Measurements from ENCODE around the gene ADCY3. TPM values are rescaled to one million over a fixed set of nuclear protein-coding genes. Genes with fewer than 3 reads are reported as not detected.

The ADCY3 gene
- total and polyA plus RNA-seq, 2 of the 4 experiments (the other 2 are of a cell fraction), result 17.4 to 46.1 TPM

DNA sequence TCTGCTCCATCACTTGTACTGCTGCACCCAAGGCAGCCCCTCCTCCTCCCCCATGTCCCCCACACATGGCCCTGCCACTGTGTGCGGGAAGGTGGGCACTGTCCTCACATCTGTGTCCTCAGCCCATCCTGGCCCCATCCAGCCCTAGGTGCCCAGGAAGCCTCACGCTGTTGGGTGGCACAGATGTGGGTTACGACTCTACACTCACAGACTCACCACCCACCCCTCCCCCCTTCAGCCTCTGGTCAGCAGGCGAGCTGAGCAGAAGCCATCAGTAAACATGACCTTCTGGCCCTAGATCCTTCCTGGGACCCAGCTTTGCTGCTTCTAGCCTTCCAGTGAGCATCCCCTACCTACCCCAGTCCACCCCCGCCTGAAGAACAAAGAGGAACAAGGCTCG lies 43.0 kb downstream of the ADCY3 start:
- peaks cover 4% of the 10 kb centered on the region for H4K20me1 ChIP-seq (ENCODE audit: insufficient read depth, low read length)
- H3K4ac ChIP-seq (ENCODE audit: low read depth, low read length), result no peak overlapping the region
- H3K9me3 ChIP-seq (ENCODE audit: control insufficient read depth, insufficient read depth, low read length), result no peaks in the 10 kb centered on the region
- no peak overlapping the region for H3K4me2 ChIP-seq (ENCODE audit: low read depth, low read length)
- H3K36me3 ChIP-seq (ENCODE audit: control insufficient read depth, insufficient read depth, low read length), result peaks cover 2% of the 10 kb centered on the region
- CTCF ChIA-PET, result no interaction called here
- H4K5ac ChIP-seq (ENCODE audit: low read depth, low read length), result no peak overlapping the region
- no peak overlapping the region for H3K4me3 ChIP-seq (ENCODE audit: insufficient read depth, low read depth, low read length)
- H2BK20ac ChIP-seq (ENCODE audit: low read depth, low read length), result no peak overlapping the region
- no peak overlapping the region for H2AFZ ChIP-seq (replicated peaks; ENCODE audit: low read length, poor library complexity)
- no peak overlapping the region for H2BK15ac ChIP-seq (ENCODE audit: low read depth, low read length)
- DNase-seq (no peak), ATAC-seq (ENCODE audit: low read depth) (no peak)
- no peak overlapping the region for H4K91ac ChIP-seq (ENCODE audit: insufficient read depth, low read depth, low read length)
- H3K4me1 ChIP-seq (ENCODE audit: control insufficient read depth, insufficient read depth, low read length), result peaks cover 12% of the 10 kb centered on the region; the same call in 1 of the 2 replicates
- H3K9me1 ChIP-seq (ENCODE audit: insufficient read depth, low read length), result peaks cover 22% of the 10 kb centered on the region
- H3K14ac ChIP-seq (replicated peaks; ENCODE audit: low read depth, low read length), result no peak overlapping the region
- POLR2A ChIA-PET (ENCODE audit: unreplicated experiment), result no interaction called here
- no peak overlapping the region for H3K27ac ChIP-seq (ENCODE audit: insufficient read depth, low read length)
- H2AK9ac ChIP-seq (replicated peaks; ENCODE audit: low read depth, low read length, poor library complexity), result no peak overlapping the region
- H4K8ac ChIP-seq (ENCODE audit: low read depth in 2 of 2, low read length in 2 of 2), result no peak overlapping the region
- H3K27me3 ChIP-seq (ENCODE audit: control insufficient read depth, insufficient read depth, low read length), result no peaks in the 10 kb centered on the region
- H3K23ac ChIP-seq (ENCODE audit: low read depth, low read length), result no peak overlapping the region
- no peak overlapping the region for H2AK5ac ChIP-seq (ENCODE audit: low read depth, low read length)
- intact Hi-C loops (cut with micrococcal nuclease), result no loop called here
- no peak overlapping the region for H3K56ac ChIP-seq (ENCODE audit: extremely low read depth, insufficient read depth, low read length)
- H3K18ac ChIP-seq (ENCODE audit: low read depth, low read length), result no peak overlapping the region
- in situ Hi-C loops (cut with MboI; ENCODE audit: low sequenced_read_pairs), result no loop called here
- no peak overlapping the region for H2BK120ac ChIP-seq (ENCODE audit: low read depth, low read length)
- no peak overlapping the region for H3K9ac ChIP-seq (ENCODE audit: low read depth, low read length)
- H3K79me1 ChIP-seq (ENCODE audit: low read depth in 1 of 2, low read length in 2 of 2), result peaks cover 6 to 41% of the 10 kb centered on the region in 2 experiments
- no peak overlapping the region for H2BK5ac ChIP-seq (ENCODE audit: low read depth, low read length, poor library complexity, severe bottlenecking)
- dilution Hi-C loops (cut with HindIII; ENCODE audit: low sequenced_read_pairs, unreplicated experiment), result no loop called here
- WGBS, 2 experiments (ENCODE audit: extremely low coverage in 2 of 2, insufficient read length in 1 of 2), result 90% methylated on average over 2 of the region's 6 CpGs; no CpG with 5 or more reads in 1 of the 2 experiments
- TF ChIP-seq, protein P1, sequence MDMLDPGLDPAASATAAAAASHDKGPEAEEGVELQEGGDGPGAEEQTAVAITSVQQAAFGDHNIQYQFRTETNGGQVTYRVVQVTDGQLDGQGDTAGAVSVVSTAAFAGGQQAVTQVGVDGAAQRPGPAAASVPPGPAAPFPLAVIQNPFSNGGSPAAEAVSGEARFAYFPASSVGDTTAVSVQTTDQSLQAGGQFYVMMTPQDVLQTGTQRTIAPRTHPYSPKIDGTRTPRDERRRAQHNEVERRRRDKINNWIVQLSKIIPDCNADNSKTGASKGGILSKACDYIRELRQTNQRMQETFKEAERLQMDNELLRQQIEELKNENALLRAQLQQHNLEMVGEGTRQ (IDR thresholded peaks at IDR 0.05; ENCODE audit: low read depth, low read length), result no peak
- TF ChIP-seq, protein P2, sequence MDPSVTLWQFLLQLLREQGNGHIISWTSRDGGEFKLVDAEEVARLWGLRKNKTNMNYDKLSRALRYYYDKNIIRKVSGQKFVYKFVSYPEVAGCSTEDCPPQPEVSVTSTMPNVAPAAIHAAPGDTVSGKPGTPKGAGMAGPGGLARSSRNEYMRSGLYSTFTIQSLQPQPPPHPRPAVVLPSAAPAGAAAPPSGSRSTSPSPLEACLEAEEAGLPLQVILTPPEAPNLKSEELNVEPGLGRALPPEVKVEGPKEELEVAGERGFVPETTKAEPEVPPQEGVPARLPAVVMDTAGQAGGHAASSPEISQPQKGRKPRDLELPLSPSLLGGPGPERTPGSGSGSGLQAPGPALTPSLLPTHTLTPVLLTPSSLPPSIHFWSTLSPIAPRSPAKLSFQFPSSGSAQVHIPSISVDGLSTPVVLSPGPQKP (IDR thresholded peaks at IDR 0.05; ENCODE audit: borderline replicate concordance, low read depth, low read length), result no peak
- TF ChIP-seq CEBPB (IDR thresholded peaks at IDR 0.05; ENCODE audit: low read depth, low read length) (no peak), RFX5 (IDR thresholded peaks at IDR 0.05; ENCODE audit: low read depth, low read length) (no peak), FOS (IDR thresholded peaks at IDR 0.05; ENCODE audit: low read depth, low read length) (no peak), CHD1 (IDR thresholded peaks at IDR 0.05; ENCODE audit: low read depth, low read length) (no peak), MXI1 (IDR thresholded peaks at IDR 0.05; ENCODE audit: borderline replicate concordance, low read depth, low read length) (no peak), POLR2A (IDR thresholded peaks at IDR 0.05; ENCODE audit: low read depth, low read length) (no peak), RAD21 (IDR thresholded peaks at IDR 0.05; ENCODE audit: low read length) (no peak)
- TF ChIP-seq, protein P3, sequence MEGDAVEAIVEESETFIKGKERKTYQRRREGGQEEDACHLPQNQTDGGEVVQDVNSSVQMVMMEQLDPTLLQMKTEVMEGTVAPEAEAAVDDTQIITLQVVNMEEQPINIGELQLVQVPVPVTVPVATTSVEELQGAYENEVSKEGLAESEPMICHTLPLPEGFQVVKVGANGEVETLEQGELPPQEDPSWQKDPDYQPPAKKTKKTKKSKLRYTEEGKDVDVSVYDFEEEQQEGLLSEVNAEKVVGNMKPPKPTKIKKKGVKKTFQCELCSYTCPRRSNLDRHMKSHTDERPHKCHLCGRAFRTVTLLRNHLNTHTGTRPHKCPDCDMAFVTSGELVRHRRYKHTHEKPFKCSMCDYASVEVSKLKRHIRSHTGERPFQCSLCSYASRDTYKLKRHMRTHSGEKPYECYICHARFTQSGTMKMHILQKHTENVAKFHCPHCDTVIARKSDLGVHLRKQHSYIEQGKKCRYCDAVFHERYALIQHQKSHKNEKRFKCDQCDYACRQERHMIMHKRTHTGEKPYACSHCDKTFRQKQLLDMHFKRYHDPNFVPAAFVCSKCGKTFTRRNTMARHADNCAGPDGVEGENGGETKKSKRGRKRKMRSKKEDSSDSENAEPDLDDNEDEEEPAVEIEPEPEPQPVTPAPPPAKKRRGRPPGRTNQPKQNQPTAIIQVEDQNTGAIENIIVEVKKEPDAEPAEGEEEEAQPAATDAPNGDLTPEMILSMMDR (conservative IDR thresholded peaks at IDR 0.05; ENCODE audit: low read depth, low read length), result no peak
- BruUV-seq (replicated peaks), result no TSS peak

Data from IMR-90 (cell line).